Activated CD4-positive, alpha-beta T cell treated with anti-CD3 and anti-CD28 coated beads, Interleukin-2, amount 50 U/mL, for 48 hours (primary cell): Measurements from ENCODE around the gene UTP15.

ENCODE experiments used
- DNase-seq, 2 experiments: peaks; one replicate each; pipeline ENCODE4 v3.0.0-alpha.2; 2020

The UTP15 gene

GRCh38 chr5:73624888-73625287 is 59.3 kb downstream of the UTP15 start:
- no peak for DNase-seq

GRCh38 chr5:73625372-73625943 is 59.9 kb downstream of the UTP15 start:
- no peak for DNase-seq

- peak; percentile 20 to 24 for DNase-seq
Measured at GRCh38 chr5:73625944-73626811, 60.6 kb downstream of the UTP15 start, which contains the start of gene ARHGEF28. ARHGEF28 (plus strand) TSS chr5:73626196; CDS start chr5:73684852, 58,656 bp downstream.

- no peak for DNase-seq
Measured at GRCh38 chr5:73626814-73627313, 61.3 kb downstream of the UTP15 start.

- no peak for DNase-seq
Measured at GRCh38 chr5:73629456-73629855, 63.9 kb downstream of the UTP15 start.

GRCh38 chr5:73630765-73631164 is 65.2 kb downstream of the UTP15 start:
- DNase-seq: no peak

GRCh38 chr5:73631500-73631899 is 66.0 kb downstream of the UTP15 start:
- DNase-seq: no peak
